Loucy (cell line): ENCODE results near the gene FIGNL2.

Source experiments
- H2AFZ ChIP-seq: fragments of 200-600 bp; sonication (generic); 2 replicates; pipeline ENCODE4 v1.6.0; 2016; ENCODE audit warnings: antibody characterized with exemption, mild to moderate bottlenecking, low read length, moderate library complexity
- H3F3A ChIP-seq: fragments of 200-600 bp; 2 replicates; pipeline ENCODE4 v1.6.0; 2016; ENCODE audit warnings: antibody characterized with exemption, low read depth, mild to moderate bottlenecking
- H3K27me3 ChIP-seq: fragments of 200-600 bp; sonication (generic); 2 replicates; pipeline ENCODE4 v1.6.1; 2014; ENCODE audit warnings: low read length, mild to moderate bottlenecking; ENCODE audit not compliant: insufficient read depth, poor library complexity, severe bottlenecking
- H3K36me3 ChIP-seq: fragments of 200-600 bp; sonication (generic); 2 replicates; pipeline ENCODE4 v1.6.1; 2016; ENCODE audit warnings: low read length; ENCODE audit not compliant: insufficient read depth
- H3K4me1 ChIP-seq: fragments of 200-600 bp; sonication (generic); 2 replicates; pipeline ENCODE4 v1.5.1; 2014; ENCODE audit warnings: low read length, mild to moderate bottlenecking; ENCODE audit not compliant: insufficient read depth, poor library complexity, severe bottlenecking
- H3K4me2 ChIP-seq: fragments of 200-600 bp; sonication (generic); 2 replicates; pipeline ENCODE4 v1.6.0; 2014; ENCODE audit warnings: antibody characterized with exemption, low read length, low read depth, mild to moderate bottlenecking; ENCODE audit not compliant: poor library complexity, severe bottlenecking
- H3K4me3 ChIP-seq: fragments of 200-600 bp; sonication (generic); 2 replicates; pipeline ENCODE4 v1.5.1; 2014; ENCODE audit warnings: low read length, mild to moderate bottlenecking, mixed read lengths; ENCODE audit not compliant: poor library complexity, severe bottlenecking
- H3K79me2 ChIP-seq: fragments of 200-600 bp; sonication (generic); 2 replicates; pipeline ENCODE4 v1.6.1; 2014; ENCODE audit warnings: low read length; ENCODE audit not compliant: insufficient read depth
- H3K9ac ChIP-seq: fragments of 200-600 bp; sonication (generic); 2 replicates; pipeline ENCODE4 v1.6.0; 2014; ENCODE audit warnings: mild to moderate bottlenecking, low read depth, low read length, moderate library complexity; ENCODE audit not compliant: poor library complexity, severe bottlenecking
- H3K9me2 ChIP-seq: fragments of 200-600 bp; sonication (generic); replicated peaks from 2 replicates; pipeline ENCODE4 v1.6.1; 2016; ENCODE audit warnings: low read depth, low read length, mixed read lengths
- H3K9me3 ChIP-seq: fragments of 200-600 bp; sonication (generic); 2 replicates; pipeline ENCODE4 v1.6.1; 2014; ENCODE audit warnings: mild to moderate bottlenecking, antibody characterized with exemption, low read length, low read depth; ENCODE audit not compliant: insufficient read depth
- H4K20me1 ChIP-seq: fragments of 200-600 bp; sonication (generic); 2 replicates; pipeline ENCODE4 v1.6.0; 2014; ENCODE audit warnings: antibody characterized with exemption, low read length, mild to moderate bottlenecking; ENCODE audit not compliant: insufficient read depth, poor library complexity, severe bottlenecking
- EZH2phosphoT487 ChIP-seq: fragments of 200-600 bp; IDR thresholded peaks from 2 replicates; pipeline ENCODE4 v1.6.1; 2018; ENCODE audit warnings: antibody characterized with exemption, mild to moderate bottlenecking, moderate library complexity, borderline replicate concordance
- TF ChIP-seq, protein P1 (sequence below): fragments of 200-600 bp; sonication (generic); conservative IDR thresholded peaks from 2 replicates; pipeline ENCODE4 v1.5.1; 2014; ENCODE audit warnings: mild to moderate bottlenecking, antibody characterized with exemption, low read length

The FIGNL2 gene

GRCh38 chr12:51879102-51879501, 30.6 kb upstream of the FIGNL2 start:
- Histone ChIP-seq H3K4me1 (no peaks in the 10 kb centered on the region), H4K20me1 (no peaks in the 10 kb centered on the region), H3K27me3 (no peaks in the 10 kb centered on the region), H2AFZ (no peak overlapping the region), H3K79me2 (no peaks in the 10 kb centered on the region), H3K4me2 (no peak overlapping the region), H3K9me2 (no peaks in the 10 kb centered on the region), H3F3A (no peaks in the 10 kb centered on the region), H3K4me3 (no peak overlapping the region), H3K36me3 (no peaks in the 10 kb centered on the region), H3K9ac (no peak overlapping the region), H3K9me3 (no peaks in the 10 kb centered on the region)
- no peak for TF ChIP-seq EZH2phosphoT487
- TF ChIP-seq, protein P1, sequence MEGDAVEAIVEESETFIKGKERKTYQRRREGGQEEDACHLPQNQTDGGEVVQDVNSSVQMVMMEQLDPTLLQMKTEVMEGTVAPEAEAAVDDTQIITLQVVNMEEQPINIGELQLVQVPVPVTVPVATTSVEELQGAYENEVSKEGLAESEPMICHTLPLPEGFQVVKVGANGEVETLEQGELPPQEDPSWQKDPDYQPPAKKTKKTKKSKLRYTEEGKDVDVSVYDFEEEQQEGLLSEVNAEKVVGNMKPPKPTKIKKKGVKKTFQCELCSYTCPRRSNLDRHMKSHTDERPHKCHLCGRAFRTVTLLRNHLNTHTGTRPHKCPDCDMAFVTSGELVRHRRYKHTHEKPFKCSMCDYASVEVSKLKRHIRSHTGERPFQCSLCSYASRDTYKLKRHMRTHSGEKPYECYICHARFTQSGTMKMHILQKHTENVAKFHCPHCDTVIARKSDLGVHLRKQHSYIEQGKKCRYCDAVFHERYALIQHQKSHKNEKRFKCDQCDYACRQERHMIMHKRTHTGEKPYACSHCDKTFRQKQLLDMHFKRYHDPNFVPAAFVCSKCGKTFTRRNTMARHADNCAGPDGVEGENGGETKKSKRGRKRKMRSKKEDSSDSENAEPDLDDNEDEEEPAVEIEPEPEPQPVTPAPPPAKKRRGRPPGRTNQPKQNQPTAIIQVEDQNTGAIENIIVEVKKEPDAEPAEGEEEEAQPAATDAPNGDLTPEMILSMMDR = no peak

DNA sequence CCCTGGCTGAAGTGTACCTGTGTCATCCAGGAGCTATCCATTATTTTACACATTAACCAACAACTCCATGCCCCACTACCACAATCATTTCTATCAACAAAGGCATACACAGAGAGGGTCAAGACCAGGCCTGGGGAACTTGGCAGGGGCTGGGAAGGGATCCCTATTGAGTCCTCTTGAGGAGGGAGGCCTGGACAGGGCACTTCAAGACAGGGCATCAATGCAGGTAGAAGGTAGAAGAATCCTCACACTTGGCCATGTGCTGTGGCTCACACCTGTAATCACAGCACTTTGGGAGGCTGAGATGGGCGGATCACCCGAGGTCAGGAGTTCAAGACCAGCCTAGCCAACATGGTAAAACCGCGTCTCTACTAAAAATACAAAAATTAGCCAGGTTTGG, 26.0 kb upstream of the FIGNL2 start:
- Histone ChIP-seq H3K36me3 (no peaks in the 10 kb centered on the region), H3K79me2 (no peaks in the 10 kb centered on the region), H2AFZ (no peak overlapping the region), H3K9me3 (no peaks in the 10 kb centered on the region), H3K4me2 (no peak overlapping the region), H3F3A (no peaks in the 10 kb centered on the region), H3K4me3 (no peak overlapping the region), H4K20me1 (no peaks in the 10 kb centered on the region), H3K9me2 (no peaks in the 10 kb centered on the region), H3K9ac (no peak overlapping the region), H3K4me1 (peaks cover 6% of the 10 kb centered on the region), H3K27me3 (no peaks in the 10 kb centered on the region)
- TF ChIP-seq, protein P1 = no peak
- TF ChIP-seq EZH2phosphoT487 = no peak

DNA sequence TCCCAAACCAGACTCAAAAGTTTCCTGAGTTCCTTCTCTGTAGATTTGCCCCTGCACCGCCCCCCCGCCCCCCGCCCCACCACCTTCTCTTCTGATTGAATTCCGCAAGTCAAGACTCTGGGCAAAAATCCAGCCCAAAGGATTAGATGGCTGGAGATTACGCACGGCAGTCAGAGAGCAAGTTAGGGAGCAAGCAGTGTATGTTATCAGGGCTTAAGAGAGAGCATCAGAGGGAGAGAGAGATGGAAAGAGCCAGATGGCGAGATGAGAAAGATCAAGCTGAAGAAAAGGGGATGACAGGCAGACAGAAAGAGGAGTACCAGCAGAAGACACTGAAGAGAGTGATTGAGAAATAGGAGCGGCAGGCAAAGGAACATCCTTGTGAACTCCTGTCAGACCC, 25.5 kb upstream of the FIGNL2 start:
- Histone ChIP-seq H3K4me1 (peaks cover 6% of the 10 kb centered on the region), H4K20me1 (no peaks in the 10 kb centered on the region), H3K9me3 (no peaks in the 10 kb centered on the region), H2AFZ (no peak overlapping the region), H3K9ac (no peak overlapping the region), H3K9me2 (no peaks in the 10 kb centered on the region), H3K4me3 (no peak overlapping the region), H3K79me2 (no peaks in the 10 kb centered on the region), H3K4me2 (no peak overlapping the region), H3K36me3 (no peaks in the 10 kb centered on the region), H3K27me3 (no peaks in the 10 kb centered on the region), H3F3A (no peaks in the 10 kb centered on the region)
- TF ChIP-seq EZH2phosphoT487 = no peak
- TF ChIP-seq, protein P1 = no peak
